Measurements from ENCODE around the gene MRPL53.
"Not testable (repeated sequence)": the region's sequence is repeated elsewhere in the genome, so short reads cannot be mapped to it uniquely, and the experiment has no call there.

MRPL53 gene

GRCh38 chr2:74457129-74457548 lies 15.3 kb downstream of the MRPL53 start:
- H3K27ac ChIP-seq (ENCODE audit: low read length) = peak overlapping the region; percentile 18
- peaks cover 5% of the 10 kb centered on the region; the same call in 1 of the 2 replicates for H3K36me3 ChIP-seq (ENCODE audit: insufficient read depth, low read depth, low read length)

GRCh38 chr2:74454654-74455511 lies 17.6 kb downstream of the MRPL53 start, which contains the start of gene INO80B:
TSS of gene INO80B (plus strand) at chr2:74455087. CDS start at chr2:74455117, 30 bp downstream.
- Histone ChIP-seq H3K27me3 (ENCODE audit: insufficient read depth, low read length) (no peaks in the 10 kb centered on the region), H3K9ac (ENCODE audit: low read depth, low read length) (peak within 1 kb of the TSS; percentile 66; the same call in 1 of the 2 replicates), H3K9me3 (ENCODE audit: insufficient read depth, low read depth, low read length) (no peaks in the 10 kb centered on the region), H3K4me3 (ENCODE audit: low read length) (peak within 1 kb of the TSS; percentile 88), H3K4me1 (ENCODE audit: insufficient read depth, low read length) (peaks cover 10% of the 10 kb centered on the region), H3K36me3 (ENCODE audit: insufficient read depth, low read depth, low read length) (no peaks in the 10 kb centered on the region), H3K27ac (ENCODE audit: low read length) (peak within 1 kb of the TSS; percentile 32)

More at GRCh38 chr2:74457129-74457548, 15.3 kb downstream of the MRPL53 start:
- Histone ChIP-seq H3K9ac (ENCODE audit: low read depth, low read length) (peak overlapping the region; percentile 97), H3K4me3 (ENCODE audit: low read length) (peak overlapping the region; percentile 95), H3K4me1 (ENCODE audit: insufficient read depth, low read length) (peaks cover 10% of the 10 kb centered on the region), H3K27me3 (ENCODE audit: insufficient read depth, low read length) (no peaks in the 10 kb centered on the region), H3K9me3 (ENCODE audit: insufficient read depth, low read depth, low read length) (no peaks in the 10 kb centered on the region)

- Histone ChIP-seq H3K4me3 (ENCODE audit: low read length) (no peak overlapping the region), H3K27me3 (ENCODE audit: insufficient read depth, low read length) (no peaks in the 10 kb centered on the region), H3K4me1 (ENCODE audit: insufficient read depth, low read length) (peaks cover 3% of the 10 kb centered on the region; the same call in 1 of the 2 replicates), H3K9ac (ENCODE audit: low read depth, low read length) (no peak overlapping the region), H3K9me3 (ENCODE audit: insufficient read depth, low read depth, low read length) (no peaks in the 10 kb centered on the region), H3K36me3 (ENCODE audit: insufficient read depth, low read depth, low read length) (no peaks in the 10 kb centered on the region), H3K27ac (ENCODE audit: low read length) (no peak overlapping the region)
Observed at GRCh38 chr2:74450570-74451190, 21.8 kb downstream of the MRPL53 start.

- Histone ChIP-seq H3K27me3 (ENCODE audit: insufficient read depth, low read length) (peaks cover 9% of the 10 kb centered on the region; the same call in 1 of the 2 replicates), H3K9me3 (ENCODE audit: insufficient read depth, low read depth, low read length) (no peaks in the 10 kb centered on the region), H3K27ac (ENCODE audit: low read length) (no peak overlapping the region), H3K4me1 (ENCODE audit: insufficient read depth, low read length) (no peaks in the 10 kb centered on the region), H3K4me3 (ENCODE audit: low read length) (no peak overlapping the region), H3K36me3 (ENCODE audit: insufficient read depth, low read depth, low read length) (no peaks in the 10 kb centered on the region), H3K9ac (ENCODE audit: low read depth, low read length) (no peak overlapping the region)
Observed at GRCh38 chr2:74448771-74449170, 23.7 kb downstream of the MRPL53 start.

DNA sequence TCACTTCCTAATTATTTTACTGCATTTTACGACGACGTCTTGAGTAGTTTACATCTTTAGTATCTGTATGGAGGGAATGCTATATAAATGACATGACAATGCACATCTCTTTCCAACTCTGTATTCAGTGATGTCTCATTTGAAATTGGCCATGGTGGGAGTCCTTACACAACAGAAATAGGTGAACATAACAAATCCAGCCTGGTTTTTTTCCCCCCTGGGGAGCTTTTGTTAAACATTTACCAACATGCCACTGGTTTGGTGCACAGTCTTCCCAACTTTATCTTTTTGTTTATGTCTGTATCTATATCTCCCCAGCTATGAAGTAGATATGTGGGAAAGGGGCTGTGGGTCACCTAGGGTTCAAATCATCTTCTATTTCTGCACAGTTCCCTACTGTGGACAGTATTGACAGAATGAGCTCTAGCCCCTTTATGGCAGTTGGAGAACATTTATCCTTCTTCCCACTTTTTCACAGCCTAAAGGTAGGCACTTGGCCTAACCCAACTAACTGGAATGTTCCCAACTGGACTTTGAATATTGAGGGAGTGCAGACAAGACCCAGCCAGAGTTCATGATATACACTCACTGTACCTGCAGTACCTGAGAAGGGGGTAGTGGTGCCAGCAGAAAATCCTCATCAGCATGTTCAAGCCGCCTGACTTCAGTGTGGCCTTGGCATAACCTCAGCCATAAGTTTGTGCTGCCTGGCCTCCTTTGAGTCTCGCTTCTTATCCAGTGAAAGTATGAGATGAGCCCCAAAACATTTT lies 25.1 kb downstream of the MRPL53 start:
- no peaks in the 10 kb centered on the region for H3K36me3 ChIP-seq (ENCODE audit: insufficient read depth, low read depth, low read length)
- no peak overlapping the region for H3K27ac ChIP-seq (ENCODE audit: low read length)
- no peaks in the 10 kb centered on the region for H3K9me3 ChIP-seq (ENCODE audit: insufficient read depth, low read depth, low read length)
- peaks cover 11% of the 10 kb centered on the region; the same call in 1 of the 2 replicates for H3K27me3 ChIP-seq (ENCODE audit: insufficient read depth, low read length)
- H3K9ac ChIP-seq (ENCODE audit: low read depth, low read length) = no peak overlapping the region
- H3K4me1 ChIP-seq (ENCODE audit: insufficient read depth, low read length) = no peaks in the 10 kb centered on the region
- H3K4me3 ChIP-seq (ENCODE audit: low read length) = no peak overlapping the region

- H3K9me3 ChIP-seq (ENCODE audit: insufficient read depth, low read depth, low read length) = no peaks in the 10 kb centered on the region
- peaks cover 24% of the 10 kb centered on the region; the same call in 1 of the 2 replicates for H3K27me3 ChIP-seq (ENCODE audit: insufficient read depth, low read length)
- no peak overlapping the region for H3K9ac ChIP-seq (ENCODE audit: low read depth, low read length)
- H3K27ac ChIP-seq (ENCODE audit: low read length) = no peak overlapping the region
- H3K4me3 ChIP-seq (ENCODE audit: low read length) = no peak overlapping the region
- peaks cover 4% of the 10 kb centered on the region; the same call in 1 of the 2 replicates for H3K4me1 ChIP-seq (ENCODE audit: insufficient read depth, low read length)
- no peaks in the 10 kb centered on the region for H3K36me3 ChIP-seq (ENCODE audit: insufficient read depth, low read depth, low read length)
Observed at GRCh38 chr2:74444498-74445318, 27.8 kb downstream of the MRPL53 start.

GRCh38 chr2:74442483-74443297 lies 29.8 kb downstream of the MRPL53 start:
- H3K9me3 ChIP-seq (ENCODE audit: insufficient read depth, low read depth, low read length); H3K36me3 ChIP-seq (ENCODE audit: insufficient read depth, low read depth, low read length); H3K27ac ChIP-seq (ENCODE audit: low read length): not testable (repeated sequence)
- Histone ChIP-seq H3K4me1 (ENCODE audit: insufficient read depth, low read length) (peaks cover 22% of the 10 kb centered on the region), H3K9ac (ENCODE audit: low read depth, low read length) (peak overlapping the region; percentile 92; the same call in 1 of the 2 replicates), H3K27me3 (ENCODE audit: insufficient read depth, low read length) (peaks cover 24% of the 10 kb centered on the region; the same call in 1 of the 2 replicates), H3K4me3 (ENCODE audit: low read length) (peak overlapping the region; percentile 94)

GRCh38 chr2:74441690-74442482 lies 30.6 kb downstream of the MRPL53 start, which contains the start of gene RTKN:
TSS of gene RTKN (minus strand) at chr2:74441937. CDS start at chr2:74441816, 121 bp downstream.
- Histone ChIP-seq H3K4me1 (ENCODE audit: insufficient read depth, low read length) (peaks cover 29% of the 10 kb centered on the region), H3K27me3 (ENCODE audit: insufficient read depth, low read length) (peaks cover 24% of the 10 kb centered on the region; the same call in 1 of the 2 replicates), H3K36me3 (ENCODE audit: insufficient read depth, low read depth, low read length) (peaks cover 6% of the 10 kb centered on the region; the same call in 1 of the 2 replicates), H3K9me3 (ENCODE audit: insufficient read depth, low read depth, low read length) (no peaks in the 10 kb centered on the region), H3K9ac (ENCODE audit: low read depth, low read length) (peak within 1 kb of the TSS; percentile 92), H3K27ac (ENCODE audit: low read length) (peak within 1 kb of the TSS; percentile 67), H3K4me3 (ENCODE audit: low read length) (peak within 1 kb of the TSS; percentile 94)

GRCh38 chr2:74441170-74441689 lies 31.2 kb downstream of the MRPL53 start:
- Histone ChIP-seq H3K27me3 (ENCODE audit: insufficient read depth, low read length) (peaks cover 24% of the 10 kb centered on the region; the same call in 1 of the 2 replicates), H3K9me3 (ENCODE audit: insufficient read depth, low read depth, low read length) (no peaks in the 10 kb centered on the region), H3K9ac (ENCODE audit: low read depth, low read length) (peak overlapping the region; percentile 92), H3K4me1 (ENCODE audit: insufficient read depth, low read length) (peaks cover 32% of the 10 kb centered on the region), H3K27ac (ENCODE audit: low read length) (peak overlapping the region; percentile 67), H3K36me3 (ENCODE audit: insufficient read depth, low read depth, low read length) (peaks cover 6% of the 10 kb centered on the region; the same call in 1 of the 2 replicates), H3K4me3 (ENCODE audit: low read length) (peak overlapping the region; percentile 94)
